22Rv1 (cell line): ENCODE measurements around the gene OTOF.

Experiments
- H3K27ac ChIP-seq: fragments of 450-650 bp; 2 replicates; pipeline ENCODE4 v1.5.1; 2017
- ZFX ChIP-seq: fragments of 450-650 bp; IDR thresholded peaks from 2 replicates; pipeline ENCODE4 v1.6.1; 2017; ENCODE audit warnings: antibody characterized with exemption, borderline replicate concordance
- TF ChIP-seq, protein P1 (sequence below): fragments of 450-650 bp; IDR thresholded peaks from 2 replicates; pipeline ENCODE4 v1.5.1; 2017; ENCODE audit warnings: mild to moderate bottlenecking

Gene OTOF

DNA sequence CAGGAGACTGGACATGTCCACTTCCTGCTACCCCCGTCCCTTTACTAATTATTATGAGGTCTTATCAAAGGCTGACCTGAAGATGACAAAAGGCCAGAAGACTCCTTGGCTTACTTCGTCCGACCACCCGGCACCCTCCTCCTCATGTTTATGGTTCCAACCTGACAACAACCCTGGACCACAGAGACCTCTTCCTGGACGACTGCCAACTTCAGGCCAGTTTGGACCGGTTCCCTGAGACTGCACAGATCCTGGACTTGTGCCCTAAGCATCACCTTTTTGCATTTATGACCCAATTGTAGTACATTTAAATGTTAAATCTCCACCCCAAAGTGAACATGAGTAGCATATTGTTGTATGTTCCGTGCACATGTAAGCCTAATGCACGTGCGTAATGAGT is 70.4 kb downstream of the OTOF start:
- TF ChIP-seq, protein P1, sequence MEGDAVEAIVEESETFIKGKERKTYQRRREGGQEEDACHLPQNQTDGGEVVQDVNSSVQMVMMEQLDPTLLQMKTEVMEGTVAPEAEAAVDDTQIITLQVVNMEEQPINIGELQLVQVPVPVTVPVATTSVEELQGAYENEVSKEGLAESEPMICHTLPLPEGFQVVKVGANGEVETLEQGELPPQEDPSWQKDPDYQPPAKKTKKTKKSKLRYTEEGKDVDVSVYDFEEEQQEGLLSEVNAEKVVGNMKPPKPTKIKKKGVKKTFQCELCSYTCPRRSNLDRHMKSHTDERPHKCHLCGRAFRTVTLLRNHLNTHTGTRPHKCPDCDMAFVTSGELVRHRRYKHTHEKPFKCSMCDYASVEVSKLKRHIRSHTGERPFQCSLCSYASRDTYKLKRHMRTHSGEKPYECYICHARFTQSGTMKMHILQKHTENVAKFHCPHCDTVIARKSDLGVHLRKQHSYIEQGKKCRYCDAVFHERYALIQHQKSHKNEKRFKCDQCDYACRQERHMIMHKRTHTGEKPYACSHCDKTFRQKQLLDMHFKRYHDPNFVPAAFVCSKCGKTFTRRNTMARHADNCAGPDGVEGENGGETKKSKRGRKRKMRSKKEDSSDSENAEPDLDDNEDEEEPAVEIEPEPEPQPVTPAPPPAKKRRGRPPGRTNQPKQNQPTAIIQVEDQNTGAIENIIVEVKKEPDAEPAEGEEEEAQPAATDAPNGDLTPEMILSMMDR: no peak
- no peak for TF ChIP-seq ZFX

More for the DNA sequence above, 70.4 kb downstream of the OTOF start:
- no peak overlapping the region for H3K27ac ChIP-seq
